Parathyroid adenoma (tissue), 2 donors: ENCODE results near the gene PLCH2.

Experiments used
- H2AFZ ChIP-seq: fragments of 300-600 bp; sonication (generic); one replicate; pipeline ENCODE4 v1.7.0; 2017; ENCODE audit warnings: antibody characterized with exemption, mild to moderate bottlenecking
- H3K27ac ChIP-seq: fragments of 300-600 bp; sonication (generic); one replicate; pipeline ENCODE4 v1.7.0; 2017
- H3K27me3 ChIP-seq: fragments of 300-600 bp; sonication (generic); one replicate; pipeline ENCODE4 v1.7.0; 2017; ENCODE audit warnings: low read length; ENCODE audit not compliant: control insufficient read depth, insufficient read depth
- H3K36me3 ChIP-seq: fragments of 300-600 bp; sonication (generic); one replicate; pipeline ENCODE4 v1.7.0; 2017; ENCODE audit warnings: low read length; ENCODE audit not compliant: control insufficient read depth, insufficient read depth
- H3K4me1 ChIP-seq: fragments of 300-600 bp; sonication (generic); one replicate; pipeline ENCODE4 v1.7.0; 2017; ENCODE audit warnings: control low read depth
- H3K4me2 ChIP-seq: fragments of 300-600 bp; sonication (generic); one replicate; pipeline ENCODE4 v1.7.0; 2017; ENCODE audit warnings: low read length
- H3K4me3 ChIP-seq: fragments of 300-600 bp; sonication (generic); one replicate; pipeline ENCODE4 v1.7.0; 2017; ENCODE audit warnings: low read depth, low read length
- H3K79me2 ChIP-seq: fragments of 300-600 bp; sonication (generic); one replicate; pipeline ENCODE4 v1.7.0; 2017; ENCODE audit warnings: control low read depth
- H3K9ac ChIP-seq: fragments of 300-600 bp; sonication (generic); one replicate; pipeline ENCODE4 v1.7.0; 2017; ENCODE audit warnings: mild to moderate bottlenecking
- H3K9me3 ChIP-seq: fragments of 300-600 bp; sonication (generic); one replicate; pipeline ENCODE4 v1.7.0; 2017; ENCODE audit warnings: low read length; ENCODE audit not compliant: control insufficient read depth
- CTCF ChIP-seq: fragments of 300-600 bp; sonication (generic); IDR thresholded peaks from one replicate; pipeline ENCODE4 v1.7.0; 2017; ENCODE audit warnings: antibody characterized with exemption, mild to moderate bottlenecking
- donor health status: primary hyperparathyroidism.

The PLCH2 gene

GRCh38 chr1:2479618-2480017, 3.5 kb downstream of the PLCH2 start:
- Histone ChIP-seq H2AFZ (no peak overlapping the region), H3K36me3 (no peaks in the 10 kb centered on the region), H3K79me2 (no peaks in the 10 kb centered on the region), H3K27ac (peak overlapping the region; percentile 85), H3K4me2 (no peak overlapping the region), H3K9me3 (no peaks in the 10 kb centered on the region), H3K9ac (no peak overlapping the region), H3K27me3 (no peaks in the 10 kb centered on the region), H3K4me3 (no peak overlapping the region), H3K4me1 (peaks cover 29% of the 10 kb centered on the region)
- TF ChIP-seq CTCF, result no peak

GRCh38 chr1:2480236-2480985, 4.3 kb downstream of the PLCH2 start:
- H3K36me3 ChIP-seq, result no peaks in the 10 kb centered on the region
- peaks cover 27% of the 10 kb centered on the region for H3K4me1 ChIP-seq
- no peak overlapping the region for H3K9ac ChIP-seq
- no peaks in the 10 kb centered on the region for H3K27me3 ChIP-seq
- H3K4me2 ChIP-seq, result no peak overlapping the region
- no peak for TF ChIP-seq CTCF
- no peaks in the 10 kb centered on the region for H3K9me3 ChIP-seq
- H2AFZ ChIP-seq, result peak overlapping the region; percentile 5
- no peaks in the 10 kb centered on the region for H3K79me2 ChIP-seq
- no peak overlapping the region for H3K4me3 ChIP-seq
- H3K27ac ChIP-seq, result peak overlapping the region; percentile 85

- H3K27ac ChIP-seq, result peak overlapping the region; percentile 85
- H3K9ac ChIP-seq, result no peak overlapping the region
- no peak overlapping the region for H3K4me3 ChIP-seq
These were observed 4.9 kb downstream of the PLCH2 start for GRCh38 chr1:2480986-2481364.

GRCh38 chr1:2481885-2482284, 5.8 kb downstream of the PLCH2 start:
- no peak overlapping the region for H3K9ac ChIP-seq
- H3K79me2 ChIP-seq, result no peaks in the 10 kb centered on the region
- H3K36me3 ChIP-seq, result no peaks in the 10 kb centered on the region
- H3K4me3 ChIP-seq, result no peak overlapping the region
- H3K27me3 ChIP-seq, result no peaks in the 10 kb centered on the region
- no peak for TF ChIP-seq CTCF
- peaks cover 21% of the 10 kb centered on the region for H3K4me1 ChIP-seq
- no peak overlapping the region for H2AFZ ChIP-seq
- H3K27ac ChIP-seq, result peak overlapping the region; percentile 85
- no peaks in the 10 kb centered on the region for H3K9me3 ChIP-seq
- H3K4me2 ChIP-seq, result no peak overlapping the region

More at GRCh38 chr1:2480986-2481364, 4.9 kb downstream of the PLCH2 start:
- no peaks in the 10 kb centered on the region for H3K79me2 ChIP-seq
- TF ChIP-seq CTCF, result no peak
- H2AFZ ChIP-seq, result peak overlapping the region; percentile 42
- no peaks in the 10 kb centered on the region for H3K36me3 ChIP-seq
- no peaks in the 10 kb centered on the region for H3K9me3 ChIP-seq
- H3K4me1 ChIP-seq, result peaks cover 23% of the 10 kb centered on the region
- H3K4me2 ChIP-seq, result no peak overlapping the region
- no peaks in the 10 kb centered on the region for H3K27me3 ChIP-seq

GRCh38 chr1:2482588-2482987, 6.5 kb downstream of the PLCH2 start:
- no peak overlapping the region for H2AFZ ChIP-seq
- TF ChIP-seq CTCF, result no peak
- H3K36me3 ChIP-seq, result no peaks in the 10 kb centered on the region
- peaks cover 21% of the 10 kb centered on the region for H3K4me1 ChIP-seq
- H3K9ac ChIP-seq, result no peak overlapping the region
- no peaks in the 10 kb centered on the region for H3K27me3 ChIP-seq
- H3K79me2 ChIP-seq, result no peaks in the 10 kb centered on the region
- H3K27ac ChIP-seq, result no peak overlapping the region
- no peak overlapping the region for H3K4me3 ChIP-seq
- no peak overlapping the region for H3K4me2 ChIP-seq
- no peaks in the 10 kb centered on the region for H3K9me3 ChIP-seq
